BE2C (cell line): ENCODE measurements around the gene SLFN11.
"Not testable (repeated sequence)": the region's sequence is repeated elsewhere in the genome, so short reads cannot be mapped to it uniquely, and the experiment has no call there.

Experiments used
- DNase-seq: peaks from one replicate; pipeline ENCODE4 v3.0.0-alpha.2; 2020
- H3K27me3 ChIP-seq: fragments of 250-450 bp; sonication (Bioruptor Pico); 2 replicates; pipeline ENCODE4 v1.5.1; 2020; ENCODE audit warnings: mild to moderate bottlenecking
- H3K36me3 ChIP-seq: fragments of 250-450 bp; sonication (Bioruptor Pico); 2 replicates; pipeline ENCODE4 v1.5.1; 2020; ENCODE audit warnings: mild to moderate bottlenecking
- H3K4me1 ChIP-seq: fragments of 250-450 bp; sonication (Bioruptor Pico); 2 replicates; pipeline ENCODE4 v1.5.1; 2020
- H3K4me3 ChIP-seq: 2 replicates; pipeline ENCODE4 v1.5.1; 2011; ENCODE audit warnings: low read depth, low read length
- H3K9me3 ChIP-seq: fragments of 250-450 bp; sonication (Bioruptor Pico); 2 replicates; pipeline ENCODE4 v1.5.1; 2020
- CTCF ChIP-seq: IDR thresholded peaks from 2 replicates; pipeline ENCODE4 v1.5.1; 2012; ENCODE audit warnings: mild to moderate bottlenecking, low read depth, low read length

Gene SLFN11

GRCh38 chr17:35313875-35314409 lies 59.5 kb downstream of the SLFN11 start:
- Histone ChIP-seq H3K4me1 (no peaks in the 10 kb centered on the region), H3K27me3 (peaks cover 6% of the 10 kb centered on the region; the same call in 1 of the 2 replicates), H3K4me3 (no peak overlapping the region), H3K36me3 (no peaks in the 10 kb centered on the region), H3K9me3 (no peaks in the 10 kb centered on the region; the same call in none of the 2 replicates)
- no peak for TF ChIP-seq CTCF
- DNase-seq = no peak

GRCh38 chr17:35312790-35313711 lies 60.4 kb downstream of the SLFN11 start:
- Histone ChIP-seq H3K4me1 (no peaks in the 10 kb centered on the region), H3K27me3 (peaks cover 6% of the 10 kb centered on the region; the same call in 1 of the 2 replicates), H3K4me3 (no peak overlapping the region), H3K9me3 (no peaks in the 10 kb centered on the region; the same call in none of the 2 replicates), H3K36me3 (no peaks in the 10 kb centered on the region)
- DNase-seq = peak; percentile 33
- TF ChIP-seq CTCF = peak; percentile 79

- no peak for TF ChIP-seq CTCF
- no peaks in the 10 kb centered on the region; the same call in 1 of the 2 replicates for H3K9me3 ChIP-seq
These were observed 61.1 kb downstream of the SLFN11 start for GRCh38 chr17:35312346-35312745.

DNA sequence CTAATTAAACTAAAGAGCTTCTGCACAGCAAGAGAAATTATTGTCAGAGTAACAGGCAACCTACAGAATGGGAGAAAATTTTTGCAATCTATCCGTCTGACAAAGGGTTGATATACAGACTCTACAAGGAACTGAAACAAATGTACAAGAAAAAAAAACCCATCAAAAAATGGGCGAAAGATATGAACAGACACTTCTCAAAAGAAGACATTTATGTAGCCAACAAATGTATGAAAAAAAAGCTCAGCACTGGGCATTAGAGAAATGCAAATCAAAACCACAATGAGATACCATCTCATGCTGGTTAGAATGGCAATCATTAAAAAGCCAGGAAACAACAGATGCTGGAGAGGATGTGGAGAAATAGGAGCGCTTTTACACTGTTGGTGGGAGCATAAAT lies 64.1 kb downstream of the SLFN11 start:
- DNase-seq, H3K4me1 ChIP-seq, H3K4me3 ChIP-seq, H3K9me3 ChIP-seq, H3K36me3 ChIP-seq, H3K27me3 ChIP-seq: not testable (repeated sequence)

More at GRCh38 chr17:35312346-35312745, 61.1 kb downstream of the SLFN11 start:
- Histone ChIP-seq H3K27me3 (peaks cover under 1% of the 10 kb centered on the region; the same call in 1 of the 2 replicates), H3K4me1 (no peaks in the 10 kb centered on the region), H3K36me3 (no peaks in the 10 kb centered on the region), H3K4me3 (no peak overlapping the region)
- no peak for DNase-seq
